H9 (cell line): Measurements from ENCODE around the gene FOXF1. TPM values are rescaled to one million over a fixed set of nuclear protein-coding genes. Genes with fewer than 3 reads are reported as not detected.

Source experiments
- DNase-seq: peaks from one replicate; pipeline ENCODE4 v3.0.0-alpha.2; 2017
- H2AFZ ChIP-seq: one replicate; pipeline ENCODE4 v1.6.1; 2013; ENCODE audit warnings: mild to moderate bottlenecking, low read length, control low read depth, moderate library complexity
- H2AK5ac ChIP-seq: 2 replicates; pipeline ENCODE4 v1.6.1; 2013; ENCODE audit warnings: low read length, control low read depth, mixed read lengths; ENCODE audit not compliant: insufficient read length
- H2BK120ac ChIP-seq: one replicate; pipeline ENCODE4 v1.6.1; 2013; ENCODE audit warnings: low read depth, mild to moderate bottlenecking, low read length, control low read depth, inconsistent platforms; ENCODE audit not compliant: poor library complexity, severe bottlenecking
- H2BK12ac ChIP-seq: 2 replicates; pipeline ENCODE4 v1.6.1; 2013; ENCODE audit warnings: low read length, control low read depth, mixed read lengths, low read depth; ENCODE audit not compliant: insufficient read length
- H2BK15ac ChIP-seq: 2 replicates; pipeline ENCODE4 v1.6.1; 2013; ENCODE audit warnings: low read depth, low read length, control low read depth
- H2BK20ac ChIP-seq: one replicate; pipeline ENCODE4 v1.6.1; 2013; ENCODE audit warnings: low read depth, mild to moderate bottlenecking, low read length, control low read depth, inconsistent platforms; ENCODE audit not compliant: poor library complexity, severe bottlenecking
- H2BK5ac ChIP-seq: 2 replicates; pipeline ENCODE4 v1.6.1; 2013; ENCODE audit warnings: low read length, control low read depth, mixed read lengths; ENCODE audit not compliant: insufficient read length
- H3K14ac ChIP-seq: 2 replicates; pipeline ENCODE4 v1.6.1; 2013; ENCODE audit warnings: low read length, control low read depth; ENCODE audit not compliant: insufficient read depth
- H3K18ac ChIP-seq: 2 replicates; pipeline ENCODE4 v1.6.1; 2013; ENCODE audit warnings: low read depth, mild to moderate bottlenecking, mixed read lengths, low read length, control low read depth; ENCODE audit not compliant: insufficient read length
- H3K23ac ChIP-seq: 2 replicates; pipeline ENCODE4 v1.6.1; 2013; ENCODE audit warnings: low read length, control low read depth, mixed read lengths, low read depth; ENCODE audit not compliant: insufficient read length
- H3K23me2 ChIP-seq: 2 replicates; pipeline ENCODE4 v1.6.1; 2013; ENCODE audit warnings: low read depth, mild to moderate bottlenecking, mixed read lengths, low read length, control low read depth; ENCODE audit not compliant: insufficient read length, poor library complexity, severe bottlenecking
- H3K27ac ChIP-seq: 2 replicates; pipeline ENCODE4 v1.5.1; 2013; ENCODE audit warnings: low read length, control low read depth, mixed read lengths, low read depth; ENCODE audit not compliant: insufficient read length
- H3K27me3 ChIP-seq: 2 replicates; pipeline ENCODE4 v1.6.1; 2013; ENCODE audit warnings: low read length, control low read depth, inconsistent platforms; ENCODE audit not compliant: insufficient read depth
- H3K4ac ChIP-seq: 2 replicates; pipeline ENCODE4 v1.6.1; 2013; ENCODE audit warnings: low read depth, mild to moderate bottlenecking, control low read depth, inconsistent platforms, low read length, moderate library complexity
- H3K4me1 ChIP-seq: 2 replicates; pipeline ENCODE4 v1.6.1; 2013; ENCODE audit warnings: low read length, control low read depth, inconsistent platforms; ENCODE audit not compliant: insufficient read depth
- H3K4me2 ChIP-seq: 2 replicates; pipeline ENCODE4 v1.6.1; 2013; ENCODE audit warnings: low read length, control low read depth, mixed read lengths; ENCODE audit not compliant: insufficient read length, insufficient read depth
- H3K56ac ChIP-seq: 2 replicates; pipeline ENCODE4 v1.6.1; 2013; ENCODE audit warnings: low read depth, mild to moderate bottlenecking, mixed read lengths, low read length, control low read depth; ENCODE audit not compliant: insufficient read length
- H3K79me1 ChIP-seq: 2 replicates; pipeline ENCODE4 v1.6.1; 2013; ENCODE audit warnings: low read depth, mild to moderate bottlenecking, moderate library complexity, low read length, control low read depth, inconsistent platforms; ENCODE audit not compliant: insufficient read depth, poor library complexity, severe bottlenecking
- H3K79me2 ChIP-seq: 2 replicates; pipeline ENCODE4 v1.6.1; 2013; ENCODE audit warnings: low read length, control low read depth, inconsistent platforms; ENCODE audit not compliant: insufficient read depth
- H3K9ac ChIP-seq: 2 replicates; pipeline ENCODE4 v1.6.1; 2013; ENCODE audit warnings: low read length, control low read depth, mixed read lengths; ENCODE audit not compliant: insufficient read length; ENCODE audit errors: extremely low read depth
- H3K9me3 ChIP-seq: one replicate; pipeline ENCODE4 v1.6.1; 2013; ENCODE audit warnings: low read depth, low read length, inconsistent platforms; ENCODE audit not compliant: control insufficient read depth
- H3T11ph ChIP-seq: one replicate; pipeline ENCODE4 v1.6.1; 2013; ENCODE audit warnings: mild to moderate bottlenecking, low read length, control low read depth, inconsistent platforms
- H4K20me1 ChIP-seq: one replicate; pipeline ENCODE4 v1.6.1; 2013; ENCODE audit not compliant: control insufficient read depth, insufficient read length, insufficient read depth
- H4K5ac ChIP-seq: 2 replicates; pipeline ENCODE4 v1.6.1; 2013; ENCODE audit warnings: low read depth, mild to moderate bottlenecking, mixed read lengths, low read length, control low read depth; ENCODE audit not compliant: insufficient read length
- H4K8ac ChIP-seq: replicated peaks from 2 replicates; pipeline ENCODE4 v1.6.1; 2013; ENCODE audit warnings: low read length, control low read depth, mixed read lengths, low read depth; ENCODE audit not compliant: insufficient read length
- H4K91ac ChIP-seq: 2 replicates; pipeline ENCODE4 v1.6.1; 2013; ENCODE audit warnings: low read depth, mild to moderate bottlenecking, moderate library complexity, mixed read lengths, low read length, control low read depth; ENCODE audit not compliant: insufficient read length
- H3K27ac Mint-ChIP-seq, 3 experiments: 2 replicates in 2 of 3; 3 replicates in 1 of 3; pipeline ENCODE4 v1.8.0; 2020 to 2021; ENCODE audit warnings: mixed read lengths in 3 of 3, mild to moderate bottlenecking in 1 of 3, moderate library complexity in 1 of 3
- H3K27me3 Mint-ChIP-seq: 2 replicates; pipeline ENCODE4 v1.8.0; 2021; ENCODE audit warnings: low read depth, mild to moderate bottlenecking, moderate library complexity, mixed read lengths
- H3K36me3 Mint-ChIP-seq, 3 experiments: 2 replicates in 2 of 3; 3 replicates in 1 of 3; pipeline ENCODE4 v1.8.0; 2020 to 2021; ENCODE audit warnings: low read depth in 3 of 3, mixed read lengths in 3 of 3; ENCODE audit not compliant: insufficient read depth in 1 of 3
- H3K4me1 Mint-ChIP-seq, 2 experiments: 2 replicates each; pipeline ENCODE4 v1.8.0; 2020; ENCODE audit warnings: mixed read lengths in 2 of 2
- H3K4me3 Mint-ChIP-seq, 2 experiments: 2 replicates in 1 of 2; 3 replicates in 1 of 2; pipeline ENCODE4 v1.8.0; 2020 to 2021; ENCODE audit warnings: mild to moderate bottlenecking in 2 of 2, mixed read lengths in 2 of 2, moderate library complexity in 1 of 2
- H3K9me3 Mint-ChIP-seq, 2 experiments: 2 replicates in 1 of 2; 3 replicates in 1 of 2; pipeline ENCODE4 v1.8.0; 2020; ENCODE audit warnings: mild to moderate bottlenecking in 2 of 2, mixed read lengths in 2 of 2, moderate library complexity in 1 of 2
- CTCF ChIP-seq: fragments of 200-600 bp; sonication (generic); conservative IDR thresholded peaks from 3 replicates; pipeline ENCODE4 v1.8.0; 2021; ENCODE audit warnings: antibody characterized with exemption, mild to moderate bottlenecking
- WGBS: extraction: QIAGEN DNeasy Blood & Tissue Kit; methylation state at CpG from one replicate; pipeline ENCODE4 v1.1.7; 2013; ENCODE audit warnings: missing lambda C conversion rate, low lambda C conversion rate, mixed read lengths; ENCODE audit not compliant: insufficient read length; ENCODE audit errors: extremely low coverage; 5-methylcytosine and 5-hydroxymethylcytosine counted together
- total RNA-seq: library from RNA; stranded (reverse); gene quantifications from 2 replicates; pipeline ENCODE4 v1.2.1, GENCODE V29; 2021

The FOXF1 gene
- total RNA-seq, 1 experiment from 2014 or later = not detected

- H3K27ac Mint-ChIP-seq = no peak overlapping the region
Observed at GRCh38 chr16:86495756-86496261, 14.5 kb upstream of the FOXF1 start.

More at GRCh38 chr16:86495756-86496261, 14.5 kb upstream of the FOXF1 start:
- Histone ChIP-seq H3K9ac (no peak overlapping the region), H2BK20ac (no peak overlapping the region), H3K18ac (no peak overlapping the region), H2BK12ac (no peak overlapping the region), H4K20me1 (no peaks in the 10 kb centered on the region), H3K4me1 (peaks cover 3% of the 10 kb centered on the region; the same call in 1 of the 2 replicates), H3K23me2 (no peaks in the 10 kb centered on the region), H2BK5ac (no peak overlapping the region), H3K14ac (no peak overlapping the region), H3K4me2 (no peak overlapping the region), H2BK15ac (no peak overlapping the region), H3K79me1 (no peaks in the 10 kb centered on the region), H3K9me3 (no peaks in the 10 kb centered on the region), H3T11ph (no peak overlapping the region), H3K23ac (no peak overlapping the region), H3K27me3 (peaks cover 97% of the 10 kb centered on the region), H4K91ac (no peak overlapping the region), H3K4ac (no peak overlapping the region), H3K79me2 (no peaks in the 10 kb centered on the region), H4K5ac (no peak overlapping the region), H3K27ac (no peak overlapping the region), H3K56ac (no peak overlapping the region), H4K8ac (no peak overlapping the region), H2AK5ac (no peak overlapping the region), H2BK120ac (no peak overlapping the region), H2AFZ (no peak overlapping the region)
- H3K27me3 Mint-ChIP-seq = peaks cover 99% of the 10 kb centered on the region
- H3K9me3 Mint-ChIP-seq = peaks cover 0 to 5% of the 10 kb centered on the region in 2 experiments; a peak in 1 of 5 replicates
- peak overlapping the region in 1 of 2 experiments; percentile 61; a peak in 2 of 5 replicates for H3K4me3 Mint-ChIP-seq
- no peak for TF ChIP-seq CTCF
- no peaks in the 10 kb centered on the region; a peak in 1 of 7 replicates for H3K36me3 Mint-ChIP-seq
- WGBS = no CpG with 5 or more reads among the region's 16 CpGs
- DNase-seq = peak; percentile 38
- peaks cover 17 to 50% of the 10 kb centered on the region in 2 experiments for H3K4me1 Mint-ChIP-seq
